OCI-LY7 (cell line): ENCODE results near the gene MAZ.

ENCODE experiments used
- CTCF ChIP-seq: fragments of 200-600 bp; sonication (generic); conservative IDR thresholded peaks from 2 replicates; pipeline ENCODE4 v1.5.1; 2014; ENCODE audit warnings: mild to moderate bottlenecking, antibody characterized with exemption, low read length, moderate library complexity, mixed read lengths
- EZH2phosphoT487 ChIP-seq: fragments of 200-600 bp; sonication (generic); IDR thresholded peaks from 2 replicates; pipeline ENCODE4 v1.6.1; 2018; ENCODE audit warnings: low read depth, borderline replicate concordance, mild to moderate bottlenecking, mixed run types, antibody characterized with exemption, low read length, moderate library complexity, mixed read lengths

DNA sequence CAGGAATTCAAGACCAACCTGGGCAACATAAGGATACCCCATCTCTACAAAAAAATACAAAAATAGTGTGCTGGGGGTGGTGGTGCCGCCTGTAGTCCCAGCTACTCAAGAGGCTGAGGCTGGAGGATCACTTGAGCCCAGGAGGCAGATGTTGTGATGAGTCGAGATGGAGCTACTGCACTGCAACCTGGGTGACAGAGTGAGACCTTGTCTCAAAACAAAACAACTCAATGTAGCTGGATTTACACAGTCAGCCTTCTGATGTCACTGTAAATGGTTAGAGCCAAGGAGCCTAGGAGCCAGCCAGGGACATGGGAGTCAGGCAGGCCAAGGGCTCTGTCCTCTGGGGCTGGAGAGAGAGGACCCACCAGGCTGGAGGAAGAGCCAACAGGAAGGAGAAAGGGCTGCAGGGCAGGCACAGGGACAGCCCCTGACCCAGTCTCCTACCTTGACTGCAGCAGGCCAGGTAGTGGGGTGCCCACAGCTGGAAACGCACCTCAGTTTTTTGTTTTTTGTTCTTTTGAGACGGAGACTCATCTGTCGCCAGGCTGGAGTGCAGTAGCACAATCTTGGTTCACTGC lies 48.3 kb downstream of the MAZ start:
- TF ChIP-seq CTCF (no peak), EZH2phosphoT487 (no peak)
